SK-N-SH treated with all-trans-retinoic acid at 6 μM for 48 hours (cell line): Measurements from ENCODE around the gene TRIOBP.

Experiments
- ARNTL ChIP-seq: fragments of 450-650 bp; formaldehyde crosslinking; IDR thresholded peaks from 2 replicates; pipeline ENCODE4 v1.5.0; 2020; ENCODE audit warnings: low read depth, mild to moderate bottlenecking, moderate library complexity, borderline replicate concordance
- CSDC2 ChIP-seq: fragments of 250-450 bp; sonication (Bioruptor Pico); IDR thresholded peaks from 2 replicates; pipeline ENCODE4 v1.5.0; 2020; ENCODE audit warnings: mild to moderate bottlenecking, moderate library complexity
- RARB ChIP-seq: fragments of 250-450 bp; sonication (Bioruptor Pico); IDR thresholded peaks from 2 replicates; pipeline ENCODE4 v1.8.0; 2021; ENCODE audit warnings: mild to moderate bottlenecking, moderate library complexity
- ZFP3 ChIP-seq: fragments of 250-450 bp; sonication (Bioruptor Pico); IDR thresholded peaks from 2 replicates; pipeline ENCODE4 v1.5.0; 2020; ENCODE audit warnings: mild to moderate bottlenecking, moderate library complexity
- ZNF70 ChIP-seq: fragments of 450-650 bp; formaldehyde crosslinking; IDR thresholded peaks from 2 replicates; pipeline ENCODE4 v1.5.0; 2020; ENCODE audit warnings: mild to moderate bottlenecking, moderate library complexity
- TF ChIP-seq, protein P1 (sequence below): fragments of 250-450 bp; sonication (Bioruptor Pico); IDR thresholded peaks from 2 replicates; pipeline ENCODE4 v1.5.1; 2020; ENCODE audit warnings: low read depth, mild to moderate bottlenecking, moderate library complexity
- TF ChIP-seq, protein P2 (sequence below): fragments of 250-450 bp; sonication (Bioruptor Pico); IDR thresholded peaks from 2 replicates; pipeline ENCODE4 v1.8.0; 2020; ENCODE audit warnings: mild to moderate bottlenecking, moderate library complexity, borderline replicate concordance
- TF ChIP-seq, protein P3 (sequence below): fragments of 250-450 bp; sonication (Bioruptor Pico); IDR thresholded peaks from 2 replicates; pipeline ENCODE4 v1.5.1; 2021; ENCODE audit warnings: mild to moderate bottlenecking, moderate library complexity

DNA sequence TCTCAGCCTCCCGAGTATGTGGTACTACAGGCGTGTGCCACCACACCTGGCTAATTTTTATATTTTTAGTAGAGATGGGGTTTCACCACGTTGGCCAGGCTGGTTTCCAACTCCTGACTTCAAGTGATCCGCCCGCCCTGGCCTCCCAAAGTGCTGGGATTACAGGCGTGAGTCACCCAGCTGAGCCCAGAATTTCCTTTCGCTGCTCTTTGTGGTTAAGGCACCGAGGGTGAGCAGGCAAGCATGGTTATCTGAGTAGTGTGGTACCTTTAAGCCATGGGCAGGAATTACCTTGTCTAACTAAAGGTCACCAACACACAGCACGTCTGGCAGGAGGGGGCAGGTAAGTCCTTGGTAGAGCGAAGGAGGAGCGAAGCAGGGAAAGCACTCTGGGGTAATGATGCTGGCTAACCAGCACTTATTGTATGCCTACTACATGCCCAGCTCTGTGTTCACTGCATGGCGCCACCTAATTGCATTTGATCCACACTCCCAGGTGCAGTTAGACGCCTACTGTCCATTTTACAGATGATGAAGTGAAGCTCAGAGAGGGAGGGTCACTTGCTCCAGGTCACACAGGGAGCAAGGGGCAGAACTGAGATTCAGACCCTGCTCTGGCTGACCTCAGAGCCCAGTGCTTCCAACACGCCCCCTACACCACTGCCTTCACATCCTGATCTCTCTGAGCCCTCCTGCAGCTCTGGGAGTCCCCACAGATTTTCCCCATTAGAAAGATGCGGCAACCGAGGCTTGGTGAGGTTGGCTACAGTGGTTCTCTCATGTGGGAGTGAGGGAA is 45.7 kb downstream of the TRIOBP start:
- TF ChIP-seq ZNF70 (CRISPR knock-in tag) (no peak), RARB (no peak), ZFP3 (CRISPR knock-in tag) (no peak), ARNTL (no peak), CSDC2 (no peak)
- TF ChIP-seq, protein P1, sequence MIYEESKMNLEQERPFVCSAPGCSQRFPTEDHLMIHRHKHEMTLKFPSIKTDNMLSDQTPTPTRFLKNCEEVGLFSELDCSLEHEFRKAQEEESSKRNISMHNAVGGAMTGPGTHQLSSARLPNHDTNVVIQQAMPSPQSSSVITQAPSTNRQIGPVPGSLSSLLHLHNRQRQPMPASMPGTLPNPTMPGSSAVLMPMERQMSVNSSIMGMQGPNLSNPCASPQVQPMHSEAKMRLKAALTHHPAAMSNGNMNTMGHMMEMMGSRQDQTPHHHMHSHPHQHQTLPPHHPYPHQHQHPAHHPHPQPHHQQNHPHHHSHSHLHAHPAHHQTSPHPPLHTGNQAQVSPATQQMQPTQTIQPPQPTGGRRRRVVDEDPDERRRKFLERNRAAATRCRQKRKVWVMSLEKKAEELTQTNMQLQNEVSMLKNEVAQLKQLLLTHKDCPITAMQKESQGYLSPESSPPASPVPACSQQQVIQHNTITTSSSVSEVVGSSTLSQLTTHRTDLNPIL (CRISPR knock-in tag): no peak
- TF ChIP-seq, protein P2, sequence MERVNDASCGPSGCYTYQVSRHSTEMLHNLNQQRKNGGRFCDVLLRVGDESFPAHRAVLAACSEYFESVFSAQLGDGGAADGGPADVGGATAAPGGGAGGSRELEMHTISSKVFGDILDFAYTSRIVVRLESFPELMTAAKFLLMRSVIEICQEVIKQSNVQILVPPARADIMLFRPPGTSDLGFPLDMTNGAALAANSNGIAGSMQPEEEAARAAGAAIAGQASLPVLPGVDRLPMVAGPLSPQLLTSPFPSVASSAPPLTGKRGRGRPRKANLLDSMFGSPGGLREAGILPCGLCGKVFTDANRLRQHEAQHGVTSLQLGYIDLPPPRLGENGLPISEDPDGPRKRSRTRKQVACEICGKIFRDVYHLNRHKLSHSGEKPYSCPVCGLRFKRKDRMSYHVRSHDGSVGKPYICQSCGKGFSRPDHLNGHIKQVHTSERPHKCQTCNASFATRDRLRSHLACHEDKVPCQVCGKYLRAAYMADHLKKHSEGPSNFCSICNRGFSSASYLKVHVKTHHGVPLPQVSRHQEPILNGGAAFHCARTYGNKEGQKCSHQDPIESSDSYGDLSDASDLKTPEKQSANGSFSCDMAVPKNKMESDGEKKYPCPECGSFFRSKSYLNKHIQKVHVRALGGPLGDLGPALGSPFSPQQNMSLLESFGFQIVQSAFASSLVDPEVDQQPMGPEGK (CRISPR knock-in tag): no peak
- TF ChIP-seq, protein P3, sequence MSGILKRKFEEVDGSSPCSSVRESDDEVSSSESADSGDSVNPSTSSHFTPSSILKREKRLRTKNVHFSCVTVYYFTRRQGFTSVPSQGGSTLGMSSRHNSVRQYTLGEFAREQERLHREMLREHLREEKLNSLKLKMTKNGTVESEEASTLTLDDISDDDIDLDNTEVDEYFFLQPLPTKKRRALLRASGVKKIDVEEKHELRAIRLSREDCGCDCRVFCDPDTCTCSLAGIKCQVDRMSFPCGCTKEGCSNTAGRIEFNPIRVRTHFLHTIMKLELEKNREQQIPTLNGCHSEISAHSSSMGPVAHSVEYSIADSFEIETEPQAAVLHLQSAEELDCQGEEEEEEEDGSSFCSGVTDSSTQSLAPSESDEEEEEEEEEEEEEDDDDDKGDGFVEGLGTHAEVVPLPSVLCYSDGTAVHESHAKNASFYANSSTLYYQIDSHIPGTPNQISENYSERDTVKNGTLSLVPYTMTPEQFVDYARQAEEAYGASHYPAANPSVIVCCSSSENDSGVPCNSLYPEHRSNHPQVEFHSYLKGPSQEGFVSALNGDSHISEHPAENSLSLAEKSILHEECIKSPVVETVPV (CRISPR knock-in tag): no peak
